GM19351 (cell line): ENCODE measurements around the gene SNX8.
A peak's percentile ranks its signal among the peaks of the same experiment; 100 is the strongest.

Source experiments
- ATAC-seq: cut with Tn5 transposase; IDR thresholded peaks from one replicate; pipeline ENCODE4 v1.9.1; 2021; ENCODE audit warnings: mild to moderate bottlenecking, moderate library complexity; ENCODE audit not compliant: unreplicated experiment

SNX8 gene

DNA sequence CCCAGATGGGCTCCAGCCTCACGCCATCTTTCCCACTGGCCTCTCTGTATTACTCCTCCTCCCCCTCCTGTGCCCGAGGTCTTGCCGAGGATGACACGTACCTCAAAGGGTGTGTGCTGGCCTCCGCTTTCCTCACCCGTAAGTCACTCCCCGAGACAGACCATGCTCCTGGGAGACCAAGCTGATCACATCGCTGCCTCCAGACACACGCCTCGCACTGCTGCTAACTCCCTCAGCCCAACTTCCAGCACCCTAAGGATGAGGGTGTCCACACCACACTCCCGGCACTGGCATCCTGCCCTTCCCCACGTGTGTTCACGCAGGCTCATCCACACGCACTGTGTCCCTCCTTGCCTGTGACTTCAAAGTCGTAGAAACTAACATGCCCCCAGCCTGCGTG, 105.5 kb downstream of the SNX8 start:
- no peak for ATAC-seq

DNA sequence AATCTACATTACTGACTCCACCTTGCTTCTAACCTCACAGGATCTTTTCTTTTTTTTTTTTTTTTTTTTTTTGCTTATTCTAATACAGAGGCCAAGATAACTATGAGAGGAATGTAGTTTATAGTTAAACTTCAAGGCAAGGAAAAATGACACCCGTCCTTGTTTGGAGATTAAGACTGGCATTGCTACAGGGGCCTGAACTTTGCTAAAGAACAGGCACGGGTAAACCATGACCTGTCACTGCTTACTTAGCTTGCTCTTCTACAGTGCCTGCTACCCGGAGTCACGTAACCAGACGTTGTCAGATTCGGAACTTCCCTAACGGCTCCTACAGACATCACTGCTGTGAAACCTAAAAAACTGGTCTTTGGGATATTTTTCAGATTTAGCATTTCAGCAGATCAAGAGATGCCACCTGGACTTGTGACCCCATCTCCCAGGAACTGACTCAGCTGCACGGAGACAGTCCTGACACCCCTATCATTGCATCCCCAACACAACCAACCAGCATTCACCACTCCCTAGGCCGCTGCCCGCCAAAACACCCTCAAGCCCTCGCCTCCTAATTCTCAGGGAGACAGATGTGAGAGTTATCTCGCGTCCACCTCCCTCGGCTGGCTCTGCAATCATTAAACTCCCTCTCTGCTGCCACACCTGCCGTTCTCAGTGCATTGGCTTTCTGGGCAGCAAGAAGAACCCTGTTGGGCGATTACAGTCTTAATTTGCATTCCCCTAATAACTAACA, 109.0 kb downstream of the SNX8 start:
- no peak for ATAC-seq

DNA sequence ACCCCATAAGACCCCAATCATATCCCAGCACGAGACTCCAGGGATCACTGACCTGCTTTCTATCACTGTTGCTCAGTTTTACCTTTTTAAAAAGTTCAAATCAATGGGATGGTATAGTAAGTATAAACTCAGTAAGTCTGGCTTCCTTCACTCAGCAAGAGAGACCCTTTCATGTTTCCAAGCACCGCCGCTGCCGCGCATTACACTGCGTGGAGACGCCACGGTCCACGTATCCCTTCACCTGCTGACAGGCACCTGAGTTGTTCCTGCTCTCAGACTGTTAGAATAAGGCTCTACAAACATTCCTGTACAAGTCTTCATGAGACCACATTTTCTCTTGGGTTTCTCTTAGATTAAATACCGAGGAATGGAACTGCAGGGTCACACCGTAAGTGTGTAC, 109.8 kb downstream of the SNX8 start:
- no peak for ATAC-seq

DNA sequence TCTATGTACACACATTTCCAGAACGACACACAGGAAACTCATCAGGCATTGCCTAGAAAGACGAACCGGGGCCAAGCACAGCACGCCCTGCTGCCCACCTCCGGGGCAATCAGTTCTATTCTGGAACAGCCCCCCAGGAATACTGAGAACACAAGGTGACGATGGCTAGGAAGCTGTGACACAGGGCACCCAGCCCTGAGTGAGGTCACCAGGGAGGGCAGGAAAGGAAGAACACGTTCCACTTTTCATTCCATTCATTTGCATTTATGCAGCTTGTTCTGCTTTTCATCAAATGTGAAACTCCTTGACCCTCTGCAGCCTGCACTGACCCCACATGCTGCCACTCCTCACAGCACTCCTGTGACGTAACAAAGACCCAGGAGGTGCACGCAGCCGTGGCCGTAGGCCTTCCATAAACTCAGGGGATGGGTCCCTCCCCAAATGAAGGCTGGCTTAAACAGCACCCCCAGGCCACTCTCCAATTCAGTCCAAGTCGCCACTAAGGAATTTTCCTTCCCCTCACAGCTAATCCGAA, 110.4 kb downstream of the SNX8 start:
- peak; percentile 69 for ATAC-seq

DNA sequence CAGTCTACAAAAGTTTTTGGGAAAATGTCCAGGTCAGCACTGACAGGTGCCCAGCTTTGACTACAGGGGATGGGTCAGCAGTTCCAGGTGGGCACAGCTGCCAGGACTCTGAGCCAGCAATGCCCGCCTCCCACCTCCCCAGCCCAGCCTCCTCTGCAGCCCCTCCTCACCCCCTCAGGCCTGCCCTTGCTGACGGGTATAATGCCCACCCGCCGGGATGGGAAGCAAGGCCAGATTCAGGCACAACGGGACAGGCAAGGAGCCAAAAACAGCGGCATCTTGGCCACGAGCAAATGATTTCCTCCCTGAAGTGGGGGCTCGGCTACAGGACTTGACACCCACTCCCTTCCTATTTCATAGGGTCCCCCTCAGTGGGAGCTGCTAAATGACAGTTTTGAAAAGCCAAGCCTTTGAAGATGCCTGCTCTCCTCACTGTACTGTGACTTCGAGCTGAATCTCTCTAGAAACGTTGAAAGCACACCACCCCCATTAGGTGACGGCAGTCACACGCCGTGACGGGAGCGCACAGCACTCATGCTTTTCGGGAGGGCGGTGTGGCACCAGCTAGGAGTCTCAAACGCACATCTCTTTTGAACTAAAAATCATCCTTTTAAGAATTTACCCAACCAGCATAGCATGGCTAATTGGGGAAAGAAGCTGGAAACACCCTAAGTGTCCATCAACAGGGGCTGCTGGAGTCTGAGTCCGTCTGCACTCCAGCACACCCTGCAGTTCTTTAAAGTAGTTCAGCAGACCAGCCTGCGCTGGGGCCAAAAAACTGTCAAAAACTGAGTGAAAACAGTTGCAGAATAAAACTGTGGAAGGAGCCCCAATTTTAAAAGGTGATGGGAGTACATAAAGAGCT, 111.1 kb downstream of the SNX8 start:
- no peak for ATAC-seq

DNA sequence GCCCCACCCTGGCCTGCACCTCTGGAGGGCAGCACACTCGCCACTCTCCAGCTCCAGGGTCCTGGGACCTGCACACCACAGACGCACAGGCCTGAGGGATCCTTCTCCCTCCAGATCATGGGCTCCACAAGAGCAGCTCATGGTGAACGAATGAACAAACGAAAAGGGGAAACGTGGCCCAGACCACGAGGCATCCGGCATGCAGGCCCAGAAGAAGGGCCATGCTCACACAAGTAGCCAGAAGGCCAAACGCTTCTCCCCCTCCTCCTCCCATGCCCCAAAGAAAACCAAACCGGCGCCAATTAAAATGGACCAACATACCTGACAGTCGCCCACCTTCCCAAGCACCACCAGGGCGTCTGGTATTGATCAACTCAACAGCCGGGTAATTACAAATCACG, 111.9 kb downstream of the SNX8 start:
- no peak for ATAC-seq
